Measurements from ENCODE around the gene CHCHD4.
"Not testable (repeated sequence)": the region's sequence is repeated elsewhere in the genome, so short reads cannot be mapped to it uniquely, and the experiment has no call there.

CHCHD4 gene

DNA sequence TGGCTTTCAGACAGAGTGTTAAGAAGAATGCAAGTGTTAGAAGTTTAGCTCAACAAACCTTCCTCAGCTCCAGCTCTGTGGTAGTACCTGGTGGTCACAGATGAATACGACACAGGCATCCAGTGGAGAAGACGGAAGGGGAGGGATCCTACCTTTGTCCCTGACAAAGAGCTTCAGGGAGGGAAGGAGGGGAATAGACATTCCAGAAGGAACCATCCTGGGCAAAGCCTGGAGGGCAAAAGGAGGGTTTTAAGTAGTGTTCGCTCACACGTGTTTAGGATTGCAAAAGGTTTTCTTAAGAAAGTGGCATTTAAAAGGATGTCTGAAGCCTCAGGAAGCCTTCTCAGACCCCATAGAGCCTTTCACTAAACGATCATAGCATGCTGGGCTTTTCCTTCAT is 2.8 kb downstream of the CHCHD4 start:
- DNase-seq (ENCODE audit: low read depth), result no peak
- H3K4me3 ChIP-seq (ENCODE audit: low read depth, low read length), result no peak overlapping the region
- TF ChIP-seq, protein P1, sequence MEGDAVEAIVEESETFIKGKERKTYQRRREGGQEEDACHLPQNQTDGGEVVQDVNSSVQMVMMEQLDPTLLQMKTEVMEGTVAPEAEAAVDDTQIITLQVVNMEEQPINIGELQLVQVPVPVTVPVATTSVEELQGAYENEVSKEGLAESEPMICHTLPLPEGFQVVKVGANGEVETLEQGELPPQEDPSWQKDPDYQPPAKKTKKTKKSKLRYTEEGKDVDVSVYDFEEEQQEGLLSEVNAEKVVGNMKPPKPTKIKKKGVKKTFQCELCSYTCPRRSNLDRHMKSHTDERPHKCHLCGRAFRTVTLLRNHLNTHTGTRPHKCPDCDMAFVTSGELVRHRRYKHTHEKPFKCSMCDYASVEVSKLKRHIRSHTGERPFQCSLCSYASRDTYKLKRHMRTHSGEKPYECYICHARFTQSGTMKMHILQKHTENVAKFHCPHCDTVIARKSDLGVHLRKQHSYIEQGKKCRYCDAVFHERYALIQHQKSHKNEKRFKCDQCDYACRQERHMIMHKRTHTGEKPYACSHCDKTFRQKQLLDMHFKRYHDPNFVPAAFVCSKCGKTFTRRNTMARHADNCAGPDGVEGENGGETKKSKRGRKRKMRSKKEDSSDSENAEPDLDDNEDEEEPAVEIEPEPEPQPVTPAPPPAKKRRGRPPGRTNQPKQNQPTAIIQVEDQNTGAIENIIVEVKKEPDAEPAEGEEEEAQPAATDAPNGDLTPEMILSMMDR (IDR thresholded peaks at IDR 0.05; ENCODE audit: insufficient read depth, low read depth, low read length, missing control alignments), result no peak

DNA sequence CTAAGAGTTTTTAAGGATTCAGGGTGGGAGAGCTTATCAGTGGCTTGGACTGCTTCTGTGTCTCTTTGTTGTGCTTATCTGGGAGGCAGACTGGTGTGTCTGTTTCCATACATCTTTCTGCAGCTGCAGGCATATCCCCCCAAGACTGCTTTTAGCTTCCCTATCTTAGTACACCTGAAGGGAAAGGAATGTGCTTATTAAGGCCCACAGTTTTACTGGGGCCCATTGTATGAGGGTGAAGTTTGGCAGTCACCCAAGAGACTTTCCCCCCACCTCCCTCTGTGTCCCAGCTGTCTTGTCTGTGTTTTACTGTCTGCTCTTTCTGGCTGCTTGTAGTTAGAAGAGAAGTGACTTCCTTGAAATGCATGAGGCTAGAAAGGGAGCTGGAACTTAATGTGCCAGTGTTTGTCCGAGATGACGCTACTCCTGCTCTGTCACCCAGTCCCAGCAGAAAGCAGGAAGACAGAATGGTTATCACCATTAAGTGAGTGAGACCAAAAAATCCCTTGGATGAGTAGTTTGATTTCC is 3.7 kb downstream of the CHCHD4 start:
- H3K4me3 ChIP-seq (ENCODE audit: low read depth, low read length); DNase-seq (ENCODE audit: low read depth): not testable (repeated sequence)

- TF ChIP-seq, protein P1 (IDR thresholded peaks at IDR 0.05; ENCODE audit: insufficient read depth, low read depth, low read length, missing control alignments), result no peak
- DNase-seq (ENCODE audit: low read depth), result no peak
- no peak overlapping the region for H3K4me3 ChIP-seq (ENCODE audit: low read depth, low read length)
These were observed 4.4 kb downstream of the CHCHD4 start for GRCh38 chr3:14120111-14120920.

GRCh38 chr3:14119651-14120050 is 5.0 kb downstream of the CHCHD4 start:
- H3K4me3 ChIP-seq (ENCODE audit: low read depth, low read length), result no peak overlapping the region
- TF ChIP-seq, protein P1 (IDR thresholded peaks at IDR 0.05; ENCODE audit: insufficient read depth, low read depth, low read length, missing control alignments), result no peak
- DNase-seq (ENCODE audit: low read depth), result no peak

DNA sequence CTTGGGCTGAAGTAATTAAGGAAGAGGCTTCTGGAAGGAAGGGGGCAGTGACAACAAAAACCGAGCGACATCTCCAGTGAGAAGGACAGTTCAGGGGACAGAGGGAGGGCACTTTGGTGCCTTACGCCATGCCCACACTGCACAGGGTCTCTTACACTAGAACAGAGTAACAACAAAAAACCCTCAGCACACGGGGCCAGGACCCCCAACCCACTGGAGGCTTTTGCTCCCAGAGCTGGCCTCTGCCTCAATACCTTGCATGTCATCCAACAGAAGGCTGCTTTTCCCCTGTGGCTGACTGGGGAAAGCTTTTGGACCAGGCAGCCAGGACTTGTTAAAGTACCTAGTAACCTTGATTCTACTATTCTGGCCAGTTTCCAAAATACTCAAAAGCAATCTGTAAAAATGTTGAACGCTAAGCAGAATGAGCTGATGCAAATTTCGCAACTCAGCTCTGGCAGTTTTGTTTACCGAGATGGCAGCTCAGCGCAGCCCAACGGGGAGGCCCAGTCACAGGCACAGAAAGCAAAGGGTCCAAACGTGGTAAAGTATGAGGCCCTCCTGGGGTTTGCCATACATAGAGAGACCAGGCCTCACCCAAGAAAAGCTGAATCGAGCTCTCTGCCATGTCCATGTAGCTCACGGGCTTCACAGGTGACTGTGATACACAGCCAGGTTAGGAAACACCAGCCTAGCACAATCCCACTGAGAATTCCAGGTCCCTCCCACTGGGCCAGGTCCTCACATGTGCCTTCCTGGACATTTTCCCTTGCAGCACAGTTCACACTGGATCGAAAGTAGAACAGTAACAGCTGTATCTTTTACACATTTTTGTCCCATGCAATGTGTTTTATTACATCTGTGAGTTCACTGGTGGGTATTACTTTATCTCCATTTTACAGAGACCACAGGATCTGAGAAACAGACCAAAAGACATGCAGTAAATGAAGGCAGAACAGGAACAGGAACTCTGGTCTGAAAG is 6.0 kb downstream of the CHCHD4 start:
- no peak overlapping the region for H3K4me3 ChIP-seq (ENCODE audit: low read depth, low read length)
- TF ChIP-seq, protein P1 (IDR thresholded peaks at IDR 0.05; ENCODE audit: insufficient read depth, low read depth, low read length, missing control alignments), result no peak
- no peak for DNase-seq (ENCODE audit: low read depth)

DNA sequence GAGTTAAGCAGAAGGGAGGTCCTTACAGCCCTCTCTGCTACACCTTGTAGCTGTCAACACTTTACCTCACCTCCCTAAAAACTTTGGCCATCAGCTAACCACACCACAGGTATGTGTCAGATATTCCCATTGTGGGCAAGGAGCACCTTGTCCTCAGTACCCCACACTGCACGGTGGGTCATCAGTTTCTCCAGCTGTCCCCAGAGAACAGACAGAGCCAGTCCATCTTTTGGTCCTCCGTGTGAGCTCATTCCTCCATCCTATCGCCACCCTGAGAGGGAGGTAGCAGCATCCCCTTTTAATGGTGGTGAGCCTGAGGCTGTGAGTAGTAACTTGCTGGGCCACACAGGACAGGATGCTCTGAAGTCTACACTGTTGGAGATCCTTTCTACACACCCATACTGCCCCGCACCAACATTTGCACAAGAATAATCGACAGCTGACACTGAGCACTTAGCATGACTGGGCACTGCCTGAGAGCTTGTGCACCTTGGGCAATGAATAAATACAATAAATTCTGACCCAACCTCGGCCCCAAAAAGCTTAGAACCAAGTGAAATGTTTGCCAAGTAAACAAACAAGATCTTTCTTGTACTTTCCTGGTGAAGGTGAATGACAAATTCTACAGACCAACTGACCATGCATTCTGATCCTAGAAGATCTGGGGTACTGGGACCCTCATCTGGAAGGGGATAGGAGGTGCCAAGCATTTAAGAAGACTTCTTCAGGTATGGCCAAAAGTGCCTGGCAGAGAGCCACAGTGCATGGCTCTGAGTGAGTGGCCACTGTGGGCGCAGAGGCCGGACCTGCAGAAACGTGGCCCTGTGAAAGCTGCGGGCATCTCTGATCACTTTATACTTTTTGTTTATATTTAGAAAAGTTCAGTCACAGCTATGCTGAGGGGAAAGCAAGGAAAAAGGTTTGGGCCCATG is 6.9 kb downstream of the CHCHD4 start:
- TF ChIP-seq, protein P1 (IDR thresholded peaks at IDR 0.05; ENCODE audit: insufficient read depth, low read depth, low read length, missing control alignments), result no peak
- DNase-seq (ENCODE audit: low read depth), result no peak
- no peak overlapping the region for H3K4me3 ChIP-seq (ENCODE audit: low read depth, low read length)
